NCI-H2081 (cell line): Measurements from ENCODE around the gene THAP9.

ENCODE experiments used
- DNase-seq, 2 experiments: peaks; one replicate each; lab custom pipeline; 2025; lab: John Stamatoyannopoulos, UW

The THAP9 gene

GRCh38 chr4:82965763-82966162, 65.2 kb downstream of the THAP9 start:
- no peak for DNase-seq

- DNase-seq, result no peak
These were observed 68.4 kb downstream of the THAP9 start for GRCh38 chr4:82968972-82969371.

- DNase-seq, result no peak
These were observed 68.9 kb downstream of the THAP9 start for GRCh38 chr4:82969414-82969813.
